ENCODE measurements around the gene DCTN4.

Gene DCTN4

DNA sequence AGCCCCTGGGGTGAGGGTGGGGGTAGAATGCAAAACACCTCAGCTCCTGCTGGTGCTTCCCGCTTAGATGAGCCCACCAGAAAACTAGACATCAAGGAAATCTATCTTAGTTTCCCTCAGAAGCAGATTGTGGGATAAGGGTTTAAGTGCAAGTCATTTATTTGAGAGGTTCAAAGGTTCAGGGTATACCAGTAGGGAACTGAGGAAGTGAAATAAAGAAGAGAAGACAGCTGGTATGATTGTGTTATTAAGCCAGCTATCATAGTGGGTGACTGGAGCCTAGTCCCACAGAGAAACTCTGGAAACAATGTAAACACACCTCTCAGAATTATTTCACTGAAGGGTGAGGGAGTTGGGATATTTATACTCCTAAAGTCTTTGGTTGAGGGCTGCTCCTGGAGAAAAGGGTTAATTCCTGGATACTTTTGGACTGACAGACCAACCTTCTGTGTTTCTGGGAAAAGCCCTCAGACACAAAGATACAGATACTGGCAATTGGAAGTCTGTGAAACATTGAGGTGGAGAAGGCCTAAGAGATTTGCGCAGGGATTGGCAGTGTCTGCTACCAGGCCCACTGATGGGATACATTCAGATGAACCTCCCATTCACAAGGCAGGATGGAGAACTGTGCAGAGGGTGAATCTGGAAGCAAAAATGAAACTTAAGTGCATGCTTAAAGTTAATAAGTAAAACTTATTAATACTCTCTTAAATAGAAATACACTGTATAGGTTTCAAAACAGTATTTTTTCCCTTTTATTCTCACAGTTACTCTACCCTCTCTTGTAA lies 6.4 kb upstream of the DCTN4 start:
- TF ChIP-seq, protein P1, sequence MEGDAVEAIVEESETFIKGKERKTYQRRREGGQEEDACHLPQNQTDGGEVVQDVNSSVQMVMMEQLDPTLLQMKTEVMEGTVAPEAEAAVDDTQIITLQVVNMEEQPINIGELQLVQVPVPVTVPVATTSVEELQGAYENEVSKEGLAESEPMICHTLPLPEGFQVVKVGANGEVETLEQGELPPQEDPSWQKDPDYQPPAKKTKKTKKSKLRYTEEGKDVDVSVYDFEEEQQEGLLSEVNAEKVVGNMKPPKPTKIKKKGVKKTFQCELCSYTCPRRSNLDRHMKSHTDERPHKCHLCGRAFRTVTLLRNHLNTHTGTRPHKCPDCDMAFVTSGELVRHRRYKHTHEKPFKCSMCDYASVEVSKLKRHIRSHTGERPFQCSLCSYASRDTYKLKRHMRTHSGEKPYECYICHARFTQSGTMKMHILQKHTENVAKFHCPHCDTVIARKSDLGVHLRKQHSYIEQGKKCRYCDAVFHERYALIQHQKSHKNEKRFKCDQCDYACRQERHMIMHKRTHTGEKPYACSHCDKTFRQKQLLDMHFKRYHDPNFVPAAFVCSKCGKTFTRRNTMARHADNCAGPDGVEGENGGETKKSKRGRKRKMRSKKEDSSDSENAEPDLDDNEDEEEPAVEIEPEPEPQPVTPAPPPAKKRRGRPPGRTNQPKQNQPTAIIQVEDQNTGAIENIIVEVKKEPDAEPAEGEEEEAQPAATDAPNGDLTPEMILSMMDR (IDR thresholded peaks at IDR 0.05; ENCODE audit: low read depth, low read length, missing control alignments), result no peak
- no peak for DNase-seq (ENCODE audit: low read depth)
- H3K4me3 ChIP-seq (ENCODE audit: low read depth, low read length), result no peak overlapping the region

GRCh38 chr5:150764530-150764929 lies 5.7 kb upstream of the DCTN4 start:
- TF ChIP-seq, protein P1 (IDR thresholded peaks at IDR 0.05; ENCODE audit: low read depth, low read length, missing control alignments), result no peak
- no peak for DNase-seq (ENCODE audit: low read depth)

DNA sequence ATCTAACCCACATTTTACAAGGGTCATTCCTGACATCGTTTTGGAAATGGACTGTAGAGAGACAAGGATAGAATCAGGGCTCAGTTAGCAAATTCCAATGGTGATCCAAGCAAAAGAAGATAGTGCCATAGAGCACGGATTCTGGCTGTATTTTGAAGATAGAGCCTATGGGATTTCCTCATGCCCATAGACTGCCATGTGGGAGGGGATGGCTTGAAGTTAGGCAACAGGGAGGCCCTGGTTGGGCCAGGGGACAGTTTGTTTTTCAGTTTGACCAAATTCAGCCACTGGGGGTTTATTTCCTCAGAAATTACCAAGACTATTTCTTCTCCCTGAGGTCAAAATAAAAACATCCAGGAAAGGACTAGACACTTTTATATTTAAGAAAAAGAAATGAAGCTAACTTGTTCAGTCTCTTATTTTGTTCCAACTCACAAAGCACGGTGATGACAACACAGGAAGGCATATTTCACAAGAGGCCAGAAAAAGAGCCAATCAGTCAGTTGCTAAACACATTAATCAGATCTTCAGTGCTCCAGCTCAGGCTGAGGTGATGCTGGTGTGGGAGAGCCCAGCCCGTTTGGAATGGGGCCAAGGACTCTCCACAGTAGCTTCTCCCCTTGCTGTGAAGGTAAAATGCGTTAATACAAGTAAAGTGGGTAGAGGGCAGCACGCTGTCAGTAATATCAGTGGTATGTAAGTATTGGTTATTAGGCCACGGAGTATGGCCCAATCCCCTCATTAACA lies 4.4 kb upstream of the DCTN4 start:
- DNase-seq (ENCODE audit: low read depth), result no peak
- TF ChIP-seq, protein P1 (IDR thresholded peaks at IDR 0.05; ENCODE audit: low read depth, low read length, missing control alignments), result no peak
- H3K4me3 ChIP-seq (ENCODE audit: low read depth, low read length), result no peak overlapping the region

More at GRCh38 chr5:150764530-150764929, 5.7 kb upstream of the DCTN4 start:
- H3K4me3 ChIP-seq (ENCODE audit: low read depth, low read length), result no peak overlapping the region

DNA sequence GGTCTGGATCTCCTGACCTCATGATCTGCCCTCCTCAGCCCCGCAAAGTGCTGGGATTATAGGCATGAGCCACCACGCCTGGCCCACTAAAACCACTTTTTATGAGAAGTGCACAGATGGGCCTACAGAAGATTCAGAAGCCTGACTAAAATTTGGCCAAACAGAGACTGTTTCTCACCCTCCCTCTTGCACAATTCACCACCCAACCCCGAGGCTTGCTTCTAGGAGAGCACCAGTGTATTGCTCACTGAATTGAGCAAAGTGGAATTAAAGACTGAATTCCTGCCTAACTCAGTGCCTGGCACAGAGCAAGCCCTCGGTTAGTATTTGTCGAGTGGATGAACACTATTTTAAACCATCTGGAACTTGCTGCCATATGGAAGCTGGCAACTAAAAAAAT lies 3.4 kb upstream of the DCTN4 start:
- H3K4me3 ChIP-seq (ENCODE audit: low read depth, low read length), result no peak overlapping the region
- DNase-seq (ENCODE audit: low read depth), result no peak
- TF ChIP-seq, protein P1 (IDR thresholded peaks at IDR 0.05; ENCODE audit: low read depth, low read length, missing control alignments), result no peak

GRCh38 chr5:150759334-150759583 lies 442 bp upstream of the DCTN4 start:
- TF ChIP-seq, protein P1 (IDR thresholded peaks at IDR 0.05; ENCODE audit: low read depth, low read length, missing control alignments), result no peak
- peak overlapping the region; percentile 86 for H3K4me3 ChIP-seq (ENCODE audit: low read depth, low read length)
- DNase-seq (ENCODE audit: low read depth), result no peak

DNA sequence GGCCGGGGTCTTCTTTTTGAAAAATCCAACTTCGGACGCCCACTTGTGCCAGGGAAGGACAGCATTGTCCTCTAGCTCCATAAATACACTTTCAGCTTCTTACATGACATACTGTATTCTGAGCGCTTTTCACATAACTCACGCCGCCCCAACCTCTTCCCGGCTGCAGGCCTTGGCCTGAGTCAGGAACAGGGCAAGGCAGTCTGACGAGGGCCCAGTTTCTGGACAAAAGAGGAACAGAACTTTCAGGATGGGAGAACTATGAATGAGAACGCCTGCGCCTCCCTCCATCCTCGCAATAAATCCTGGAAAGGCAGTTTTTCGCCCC lies 650 bp downstream of the DCTN4 start:
- H3K4me3 ChIP-seq (ENCODE audit: low read depth, low read length), result peak overlapping the region; percentile 86
- TF ChIP-seq, protein P1 (IDR thresholded peaks at IDR 0.05; ENCODE audit: low read depth, low read length, missing control alignments), result no peak
- DNase-seq (ENCODE audit: low read depth), result no peak
